Ecto neural progenitor cell (in vitro differentiated cells): ENCODE data around the gene AFAP1L1.

Source experiments
- DNase-seq: peaks from one replicate; pipeline ENCODE4 v3.0.0-alpha.2; 2018; ENCODE audit warnings: low spot score

AFAP1L1 gene

GRCh38 chr5:149284501-149284900, 12.8 kb downstream of the AFAP1L1 start:
- no peak for DNase-seq

GRCh38 chr5:149285153-149285552, 13.5 kb downstream of the AFAP1L1 start:
- no peak for DNase-seq

GRCh38 chr5:149288436-149288835, 16.8 kb downstream of the AFAP1L1 start:
- no peak for DNase-seq

GRCh38 chr5:149289301-149289700, 17.6 kb downstream of the AFAP1L1 start:
- no peak for DNase-seq

GRCh38 chr5:149294872-149295829, 23.5 kb downstream of the AFAP1L1 start:
- no peak for DNase-seq

- DNase-seq, result no peak
These were observed 25.8 kb downstream of the AFAP1L1 start for GRCh38 chr5:149297340-149298025.

GRCh38 chr5:149298163-149298562, 26.5 kb downstream of the AFAP1L1 start:
- DNase-seq, result no peak

- no peak for DNase-seq
These were observed 27.3 kb downstream of the AFAP1L1 start for GRCh38 chr5:149298842-149299404.

GRCh38 chr5:149299451-149300054, 27.9 kb downstream of the AFAP1L1 start:
- DNase-seq, result no peak

GRCh38 chr5:149300441-149300840, 28.8 kb downstream of the AFAP1L1 start:
- no peak for DNase-seq

- no peak for DNase-seq
These were observed 29.5 kb downstream of the AFAP1L1 start for GRCh38 chr5:149301049-149301743.

GRCh38 chr5:149301744-149302380, 30.2 kb downstream of the AFAP1L1 start:
- no peak for DNase-seq

- DNase-seq, result no peak
These were observed 31.0 kb downstream of the AFAP1L1 start for GRCh38 chr5:149302641-149303040.

GRCh38 chr5:149303210-149303609, 31.6 kb downstream of the AFAP1L1 start:
- DNase-seq, result no peak

- no peak for DNase-seq
These were observed 32.8 kb downstream of the AFAP1L1 start for GRCh38 chr5:149304195-149305078.

- no peak for DNase-seq
These were observed 37.7 kb downstream of the AFAP1L1 start for GRCh38 chr5:149309354-149309753.

- DNase-seq, result no peak
These were observed 38.8 kb downstream of the AFAP1L1 start for GRCh38 chr5:149310488-149310887.

GRCh38 chr5:149310947-149311658, 39.4 kb downstream of the AFAP1L1 start:
- no peak for DNase-seq

- DNase-seq, result no peak
These were observed 41.6 kb downstream of the AFAP1L1 start for GRCh38 chr5:149313151-149313841.
